Retinal pigment epithelial cell (primary cell): ENCODE results near the gene DVL1.

Experiments
- DNase-seq: peaks from one replicate; pipeline ENCODE4 v3.0.0-alpha.2; 2010; ENCODE audit warnings: low read depth
- H3K4me3 ChIP-seq: 2 replicates; pipeline ENCODE4 v1.5.1; 2011; ENCODE audit warnings: mild to moderate bottlenecking, low read length, control low read depth, moderate library complexity
- CTCF ChIP-seq: conservative IDR thresholded peaks from 2 replicates; pipeline ENCODE4 v1.5.1; 2011; ENCODE audit warnings: low read depth, low read length, control low read depth, inconsistent platforms

DVL1 gene

GRCh38 chr1:1333551-1334241 is 15.5 kb downstream of the DVL1 start:
- no peak for DNase-seq
- no peak overlapping the region for H3K4me3 ChIP-seq
- TF ChIP-seq CTCF: no peak

GRCh38 chr1:1332774-1333480 is 16.3 kb downstream of the DVL1 start:
- TF ChIP-seq CTCF: no peak
- H3K4me3 ChIP-seq: no peak overlapping the region
- no peak for DNase-seq

- TF ChIP-seq CTCF: no peak
- DNase-seq: no peak
- no peak overlapping the region for H3K4me3 ChIP-seq
These were observed 17.0 kb downstream of the DVL1 start for GRCh38 chr1:1332031-1332755.

GRCh38 chr1:1331068-1331965 is 17.9 kb downstream of the DVL1 start, which contains the start of gene TAS1R3:
Gene TAS1R3, plus strand, starts transcription at chr1:1331280. Its CDS starts 66 bp downstream, at chr1:1331346.
- no peak within 1 kb of the TSS for H3K4me3 ChIP-seq
- DNase-seq: no peak
- TF ChIP-seq CTCF: no peak

- no peak for TF ChIP-seq CTCF
- no peak overlapping the region for H3K4me3 ChIP-seq
- no peak for DNase-seq
These were observed 18.7 kb downstream of the DVL1 start for GRCh38 chr1:1330366-1331067.
